ENCODE data around the gene KCNJ10.

Gene KCNJ10

GRCh38 chr1:159962176-159962575, 107.8 kb downstream of the KCNJ10 start:
- no peak for DNase-seq (ENCODE audit: low read depth)

GRCh38 chr1:159961636-159962035, 108.3 kb downstream of the KCNJ10 start:
- DNase-seq (ENCODE audit: low read depth) = no peak

- no peak for DNase-seq (ENCODE audit: low read depth)
These were observed 109.1 kb downstream of the KCNJ10 start for GRCh38 chr1:159960721-159961381.

GRCh38 chr1:159959451-159959850, 110.5 kb downstream of the KCNJ10 start:
- DNase-seq (ENCODE audit: low read depth) = no peak

- DNase-seq (ENCODE audit: low read depth) = no peak
These were observed 111.1 kb downstream of the KCNJ10 start for GRCh38 chr1:159958719-159959380.

- no peak for DNase-seq (ENCODE audit: low read depth)
These were observed 112.1 kb downstream of the KCNJ10 start for GRCh38 chr1:159957824-159958268.

- no peak for DNase-seq (ENCODE audit: low read depth)
These were observed 114.5 kb downstream of the KCNJ10 start for GRCh38 chr1:159955456-159955855.

- DNase-seq (ENCODE audit: low read depth) = no peak
These were observed 116.1 kb downstream of the KCNJ10 start, which contains the start of gene SLAMF9 for GRCh38 chr1:159953536-159954515. SLAMF9 (minus strand) TSS chr1:159954237; CDS start chr1:159954137, 100 bp downstream.

GRCh38 chr1:159952932-159953331, 117.0 kb downstream of the KCNJ10 start:
- DNase-seq (ENCODE audit: low read depth) = no peak

- no peak for DNase-seq (ENCODE audit: low read depth)
These were observed 118.4 kb downstream of the KCNJ10 start for GRCh38 chr1:159951551-159951950.

GRCh38 chr1:159951016-159951415, 118.9 kb downstream of the KCNJ10 start:
- no peak for DNase-seq (ENCODE audit: low read depth)

GRCh38 chr1:159949981-159950381, 120.0 kb downstream of the KCNJ10 start:
- DNase-seq (ENCODE audit: low read depth) = no peak

- no peak for DNase-seq (ENCODE audit: low read depth)
These were observed 120.8 kb downstream of the KCNJ10 start for GRCh38 chr1:159949123-159949522.

Data from stimulated activated CD8-positive, alpha-beta memory T cell treated with anti-CD3 and anti-CD28 coated beads, Interleukin-7, amount 100 ng/mL, for 24 hours (primary cell).